Hematopoietic multipotent progenitor cell treated with erythropoietin and hydrocortisone succinate and interleukin-3 and kit ligand, for 8 days (in vitro differentiated cells): ENCODE data around the gene UCN2.
"Not testable (repeated sequence)": the region's sequence is repeated elsewhere in the genome, so short reads cannot be mapped to it uniquely, and the experiment has no call there.

Experiments
- DNase-seq: peaks from one replicate; pipeline ENCODE4 v3.0.0-alpha.2; 2015

The UCN2 gene

DNA sequence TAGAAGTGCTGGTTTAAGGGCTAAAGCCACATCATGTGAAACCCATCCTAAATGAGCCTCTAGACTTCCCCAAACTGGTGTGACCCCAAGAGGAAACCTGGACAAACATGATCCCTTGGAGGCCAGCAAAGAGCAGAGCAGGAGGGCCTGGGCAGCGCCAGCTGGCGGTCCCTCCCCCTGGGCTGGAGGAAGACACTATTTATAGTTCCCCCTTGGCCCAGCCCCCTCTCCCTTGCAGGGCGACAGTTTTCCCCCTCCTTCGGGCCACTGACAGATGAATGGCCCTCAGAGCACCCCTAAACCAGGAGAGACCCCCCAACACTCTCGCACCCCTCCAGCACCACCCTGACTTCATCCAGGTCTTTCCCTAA is 2.9 kb downstream of the UCN2 start:
- no peak for DNase-seq

DNA sequence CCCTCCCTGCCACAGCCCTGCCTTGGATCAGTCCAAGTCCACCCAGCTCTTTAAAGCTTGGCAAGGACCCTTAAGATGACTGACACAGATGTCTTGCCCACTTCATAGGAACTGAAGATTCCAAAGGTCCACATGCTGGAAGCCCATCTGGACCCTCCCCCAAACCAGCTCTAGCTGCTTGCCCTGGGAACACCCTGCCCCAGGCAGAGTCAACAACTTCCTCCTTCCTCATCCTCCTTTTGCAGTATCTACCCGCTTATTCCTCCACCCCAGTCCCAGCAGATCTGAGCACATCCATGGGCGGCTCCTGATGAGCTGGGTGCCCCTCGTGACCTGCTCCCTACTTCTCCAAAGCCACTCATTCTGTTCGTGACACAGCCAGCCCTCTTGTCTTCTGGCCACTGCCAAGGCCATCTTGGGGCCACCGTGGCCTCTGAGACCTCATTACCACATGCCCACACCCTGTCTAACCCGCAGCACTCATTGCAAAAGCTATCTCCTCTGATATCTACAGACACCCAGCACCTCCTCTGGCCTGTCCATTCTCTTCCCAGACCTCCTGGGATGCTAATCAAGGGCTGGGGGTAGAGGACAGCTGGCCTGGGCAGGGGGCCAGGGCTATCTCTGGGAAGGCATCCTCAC is 5.0 kb downstream of the UCN2 start:
- peak; percentile 28 for DNase-seq

DNA sequence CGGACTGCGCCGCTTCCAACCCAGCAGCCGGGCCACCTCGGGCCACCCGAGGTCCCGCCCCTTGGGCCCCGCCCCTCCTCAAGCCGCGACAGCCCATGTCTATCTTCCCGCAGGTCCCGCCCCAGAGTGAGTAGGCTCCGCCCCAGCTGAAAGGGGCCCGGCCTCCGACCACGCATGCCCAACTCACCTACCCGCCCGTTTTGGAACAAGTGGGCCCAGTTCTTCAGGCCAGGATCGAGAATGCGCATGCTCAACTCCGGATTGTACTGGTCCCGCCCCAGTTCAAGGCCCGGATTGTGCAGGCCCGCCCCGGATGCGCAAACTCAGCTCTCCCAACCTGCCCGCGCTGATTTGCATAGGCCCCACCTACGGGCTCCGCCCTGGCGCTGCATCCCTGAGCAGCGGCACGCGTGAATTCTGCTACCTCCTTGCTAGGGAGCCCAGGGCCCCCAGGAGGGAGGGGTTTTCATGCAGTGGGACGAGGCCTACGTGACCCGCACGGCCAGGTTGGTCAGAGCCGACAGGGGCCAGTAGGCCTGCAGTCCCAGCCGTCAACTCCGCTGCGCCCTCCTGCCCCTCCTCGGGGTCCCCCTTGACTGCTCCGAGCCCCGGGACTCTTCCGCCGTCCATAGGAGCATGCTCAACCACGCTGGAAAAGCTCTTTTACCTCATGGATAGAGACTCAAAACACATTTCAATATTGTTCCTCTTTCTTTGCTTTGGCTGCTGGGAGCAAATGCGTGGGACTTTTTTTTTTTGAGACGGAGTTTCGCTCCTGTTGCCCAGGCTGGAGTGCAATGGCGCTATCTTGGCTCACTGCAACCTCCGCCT is 6.6 kb downstream of the UCN2 start, which contains the start of gene PFKFB4:
Gene PFKFB4 (minus strand): TSS at position 8 of the 831 bp plus-strand sequence. CDS start 26 bp downstream, outside the sequence.
- peak; percentile 99 for DNase-seq

DNA sequence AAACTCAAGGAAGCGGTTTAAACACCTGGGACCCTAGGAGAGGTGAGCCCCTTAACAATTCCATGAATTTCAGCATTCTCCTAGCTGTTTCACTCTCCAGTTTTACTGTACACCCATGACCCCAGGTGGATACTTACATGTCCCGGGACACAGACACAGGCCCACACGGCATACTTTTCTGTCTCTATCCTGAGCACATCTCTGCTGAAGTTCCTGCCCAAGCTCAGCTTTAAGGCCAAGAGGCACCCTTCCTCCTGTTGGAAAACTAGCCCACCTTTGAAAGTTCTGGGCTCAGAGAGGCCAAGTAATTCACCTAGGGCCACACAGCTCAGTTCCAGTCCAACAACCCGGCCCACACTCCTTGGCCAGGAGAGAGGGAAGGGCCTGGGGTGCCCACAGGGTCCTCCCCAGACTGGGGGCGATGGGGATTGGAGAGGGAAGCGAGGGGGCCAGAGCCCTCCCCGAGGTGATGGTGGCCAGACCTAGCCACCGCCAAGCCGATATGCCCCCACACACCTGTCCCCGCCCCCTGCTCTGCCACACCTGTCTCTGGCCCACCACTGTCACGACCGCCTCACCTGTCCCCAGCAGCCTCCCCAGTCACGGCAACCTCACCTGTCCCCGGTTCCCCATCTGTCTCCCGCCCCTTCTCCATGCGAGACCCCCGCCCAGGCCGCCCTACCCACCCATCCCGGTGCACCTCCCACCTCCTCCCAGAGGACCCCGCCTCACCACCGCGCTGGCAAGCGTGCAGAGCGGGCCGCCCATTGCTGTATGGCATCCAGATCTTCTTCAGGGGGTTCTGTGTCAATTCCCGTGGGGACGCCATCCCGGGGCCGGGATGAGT is 7.4 kb downstream of the UCN2 start:
- DNase-seq: no peak

DNA sequence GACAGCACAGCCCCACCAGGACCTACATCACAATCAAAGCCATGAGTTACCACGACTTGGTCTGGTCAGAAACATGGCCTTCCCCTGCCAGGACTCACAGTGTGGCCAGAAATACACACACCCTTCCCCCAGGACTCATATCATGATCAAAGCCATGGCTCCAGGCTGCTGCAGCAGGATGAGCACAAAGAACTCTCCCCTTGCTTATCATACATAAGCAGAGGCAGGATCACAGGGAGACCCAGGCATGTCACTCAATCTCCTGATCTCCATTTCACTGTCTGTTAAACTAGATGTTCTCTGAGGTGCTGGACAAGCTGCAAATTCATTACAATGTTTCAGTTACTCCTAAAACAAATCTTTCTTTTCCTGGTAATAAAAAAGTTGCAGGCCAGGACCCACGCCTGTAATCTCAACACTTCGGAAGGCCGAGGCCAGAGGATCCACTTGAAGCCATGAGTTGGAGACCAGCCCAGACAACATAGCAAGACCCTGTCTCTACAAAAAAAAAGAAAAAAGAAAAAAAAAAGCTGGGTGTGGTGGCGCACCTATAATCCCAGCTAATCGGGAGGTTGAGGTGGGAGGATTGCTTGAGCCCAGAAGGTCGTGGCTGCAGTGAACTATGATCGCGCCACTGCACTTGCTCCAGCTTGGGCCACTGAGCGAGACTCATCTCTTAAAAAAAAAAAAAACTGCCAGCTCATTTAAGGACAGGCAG is 8.2 kb downstream of the UCN2 start:
- peak; percentile 93 for DNase-seq

DNA sequence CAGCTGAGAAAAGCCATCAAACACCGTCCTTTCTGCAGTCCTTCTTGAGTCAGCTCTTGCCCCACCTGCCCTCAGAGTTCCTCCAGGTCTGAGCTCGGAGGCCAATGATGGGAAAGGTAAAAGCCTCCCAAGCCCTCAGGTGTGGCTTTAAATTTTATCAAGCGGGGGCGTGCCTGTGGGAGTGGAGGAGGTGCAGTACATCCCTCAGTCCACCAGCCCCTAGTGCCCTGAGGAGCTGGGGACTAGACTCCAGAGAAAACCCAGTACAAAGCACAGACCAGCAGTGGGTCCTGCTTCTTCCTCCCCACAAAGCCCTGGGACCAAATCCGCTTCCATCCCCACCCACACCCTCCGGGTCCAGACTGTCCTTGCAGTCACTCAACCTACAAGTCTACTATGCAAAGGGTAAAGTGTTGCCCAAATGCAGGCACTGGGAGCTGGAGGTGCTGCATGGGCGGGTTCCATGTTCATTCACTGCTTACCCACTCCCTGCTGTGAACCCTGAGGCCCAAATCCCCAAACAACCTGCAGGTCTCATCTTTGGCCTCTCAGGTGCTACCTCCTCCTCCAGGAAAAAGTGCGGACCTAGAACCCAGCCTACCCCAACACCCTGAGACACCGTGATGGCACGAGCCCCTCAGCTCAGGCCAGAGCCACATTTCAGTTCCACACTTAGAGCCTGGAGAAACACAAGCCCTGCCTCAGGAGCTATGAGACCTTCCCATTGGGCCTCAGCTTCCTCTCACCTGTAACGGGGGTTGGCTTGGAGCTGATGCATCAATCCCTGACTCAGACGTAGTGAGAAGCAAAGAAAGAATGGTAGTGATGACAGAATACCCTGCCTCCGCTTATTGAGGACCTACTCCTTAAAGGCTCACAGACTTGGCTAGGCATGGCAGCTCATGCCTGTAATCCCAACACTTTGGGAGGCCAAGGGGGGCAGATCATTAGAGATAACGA is 9.4 kb downstream of the UCN2 start:
- no peak for DNase-seq

DNA sequence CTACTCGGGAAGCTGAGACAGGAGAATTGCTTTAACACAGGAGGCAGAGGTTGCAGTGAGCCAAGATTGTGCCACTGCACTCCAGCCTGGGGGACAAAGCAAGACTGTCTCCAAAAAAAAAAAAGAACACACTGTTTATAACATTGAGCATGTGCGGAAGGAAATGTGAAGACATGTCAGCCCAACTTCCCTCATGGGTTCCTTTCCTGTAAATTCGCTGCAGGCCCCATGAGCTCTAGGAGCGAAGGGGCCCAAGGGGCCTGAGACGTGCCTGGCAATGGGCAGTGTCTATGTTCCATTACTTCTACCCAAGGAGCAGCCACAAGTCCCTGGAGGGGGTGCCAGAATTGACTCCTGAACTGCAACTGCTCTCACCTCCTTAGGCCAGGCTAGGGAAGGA is 10.2 kb downstream of the UCN2 start:
- DNase-seq: no peak

DNA sequence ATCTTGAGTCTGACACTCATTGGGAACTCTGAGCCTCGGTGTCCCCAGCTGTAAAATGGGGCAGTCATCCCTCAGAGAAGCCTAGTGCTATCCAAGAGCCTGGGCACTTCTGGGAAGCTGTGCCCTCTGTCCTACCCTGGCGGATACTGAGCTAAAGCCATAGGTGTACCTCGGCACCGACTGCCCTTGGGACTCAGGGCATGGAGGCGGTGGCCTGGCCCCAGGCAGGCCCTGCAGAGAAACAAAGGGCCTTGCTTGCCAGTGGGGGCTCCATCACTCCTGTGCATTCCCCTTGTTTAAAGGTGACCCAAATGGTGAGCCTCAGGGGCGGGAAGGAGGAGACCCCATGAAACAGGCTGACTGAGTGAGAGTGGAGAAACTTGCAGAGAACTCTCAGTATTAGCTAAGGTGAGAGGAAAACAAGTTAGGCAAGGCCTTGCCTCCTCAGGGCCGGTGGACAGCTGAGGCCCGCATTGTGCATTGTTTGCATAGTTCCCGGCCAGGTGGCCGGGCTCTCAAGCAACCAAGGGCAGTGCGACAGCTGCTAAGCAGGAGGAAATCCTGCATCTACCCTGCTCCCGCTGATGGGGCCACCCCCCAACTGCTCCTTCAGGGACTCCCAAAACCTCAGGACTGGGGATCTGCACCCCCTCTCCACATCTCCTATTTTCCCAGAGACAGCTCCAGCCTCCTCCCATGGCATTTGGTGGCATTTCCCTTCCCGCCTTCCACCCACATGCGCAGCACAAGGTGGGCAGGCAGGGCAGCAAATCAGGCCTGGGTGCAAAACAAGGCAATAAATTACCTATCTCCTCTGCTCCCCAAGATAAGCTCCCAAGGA is 11.2 kb downstream of the UCN2 start:
- no peak for DNase-seq

DNA sequence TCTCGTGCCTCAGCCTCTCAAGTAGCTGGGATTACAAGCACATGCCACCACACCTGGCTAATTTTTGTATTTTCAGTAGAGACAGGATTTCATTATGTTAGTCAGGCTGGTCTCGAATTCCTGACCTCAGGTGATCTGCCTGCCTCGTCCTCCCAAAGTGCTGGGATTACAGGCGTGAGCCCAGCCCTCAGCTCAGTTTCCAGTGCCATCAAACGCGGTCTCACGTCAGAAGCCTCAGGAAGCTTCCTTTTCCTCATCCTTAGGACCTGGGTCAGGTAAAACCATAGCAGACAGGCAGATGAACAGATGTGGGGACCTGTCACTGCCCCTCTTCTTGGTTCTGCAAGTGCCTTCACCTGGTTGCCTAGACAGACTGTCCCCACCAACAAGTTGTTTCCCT is 11.9 kb downstream of the UCN2 start:
- DNase-seq: not testable (repeated sequence)

DNA sequence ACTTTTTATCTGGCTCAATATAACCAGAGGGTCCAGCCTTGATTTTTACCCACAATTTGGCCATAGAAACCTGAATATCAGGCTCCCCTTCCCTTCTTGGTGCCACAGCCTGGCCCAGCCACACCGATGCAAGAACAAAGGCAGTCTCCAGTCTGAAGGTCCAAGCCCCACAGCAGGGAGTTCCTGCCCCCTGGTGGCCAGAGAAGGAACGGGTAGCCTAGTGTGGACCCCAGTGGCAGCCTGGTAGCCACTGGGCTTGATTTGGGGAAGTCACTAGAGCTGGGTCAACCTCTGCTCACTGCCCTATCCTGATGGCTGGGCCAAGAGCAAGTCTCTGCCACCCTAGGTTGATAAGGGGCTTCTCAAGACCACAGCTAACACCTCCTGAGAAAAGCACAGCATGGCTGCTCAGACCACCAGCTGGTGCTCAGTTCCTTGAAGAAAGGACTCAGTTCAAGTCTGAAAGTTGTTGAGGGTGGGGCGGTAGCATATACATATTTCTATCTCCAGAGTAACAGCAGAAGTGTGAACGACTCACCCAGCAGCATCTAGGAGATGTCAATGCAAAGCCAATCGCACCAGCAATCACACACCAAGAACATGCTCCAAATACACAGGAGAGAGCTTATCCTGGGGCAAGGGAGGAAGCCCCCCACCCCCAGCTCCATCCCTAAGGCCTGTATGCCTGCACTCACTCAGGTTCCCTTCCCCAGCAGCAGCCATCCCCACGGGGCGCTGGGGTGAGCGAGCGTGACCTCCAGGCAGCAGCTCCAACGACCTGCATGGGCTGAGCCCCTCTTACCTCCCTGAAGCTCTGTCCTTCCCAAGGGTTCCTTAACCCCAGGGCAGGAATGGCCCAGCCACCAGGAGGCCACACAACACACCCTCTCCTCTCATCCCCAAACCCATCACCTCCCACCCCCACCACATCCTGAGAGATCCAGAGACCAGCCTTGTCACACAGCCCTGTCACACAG is 14.6 kb downstream of the UCN2 start:
- peak; percentile 85 for DNase-seq

DNA sequence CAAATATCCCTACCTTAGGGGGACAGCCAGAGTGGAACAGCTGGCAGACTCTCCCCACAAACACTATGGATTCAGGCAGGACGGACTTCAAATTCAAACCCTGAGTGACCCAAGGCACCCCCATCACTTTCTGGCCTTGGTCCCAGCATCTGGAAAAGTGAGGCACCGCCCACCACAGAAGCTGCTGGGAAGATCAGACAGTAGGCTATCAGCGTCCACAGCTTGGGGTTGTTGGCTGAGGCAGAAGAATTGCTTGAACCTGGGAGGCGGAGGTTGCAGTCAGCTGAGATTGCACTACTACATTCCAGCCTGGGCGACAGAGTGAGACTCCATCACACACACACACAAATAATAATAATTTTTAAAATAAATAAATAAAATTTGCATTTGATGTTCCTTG is 15.5 kb downstream of the UCN2 start:
- DNase-seq: peak; percentile 82

DNA sequence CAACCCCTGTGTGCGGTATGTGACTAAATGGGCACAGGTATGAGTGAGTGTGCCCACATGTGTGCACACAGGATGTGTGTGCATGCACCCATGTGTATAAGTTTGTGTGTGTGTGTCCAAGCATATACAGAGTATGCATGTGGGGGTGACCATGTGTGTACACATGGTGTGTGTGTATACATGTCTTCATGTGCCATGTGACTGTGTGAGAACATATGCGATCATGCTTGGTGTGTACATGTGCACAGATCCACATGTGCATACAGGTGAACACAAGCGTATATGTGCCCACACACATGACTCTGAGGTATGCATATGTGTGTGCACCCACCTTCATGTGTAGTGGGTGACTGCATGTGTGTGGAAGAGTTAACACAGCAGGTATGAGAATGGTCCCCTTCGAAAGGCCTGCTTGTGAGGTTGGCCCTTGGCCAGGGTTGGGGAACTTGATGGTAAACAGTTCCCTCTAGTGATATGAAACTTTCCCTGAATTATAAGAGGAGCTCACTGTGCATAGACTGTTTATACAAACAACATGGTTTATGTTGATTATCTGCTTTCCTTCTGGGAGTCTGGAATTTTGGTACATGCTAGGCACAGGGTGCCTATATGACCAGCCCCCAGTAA is 17.3 kb downstream of the UCN2 start:
- no peak for DNase-seq

DNA sequence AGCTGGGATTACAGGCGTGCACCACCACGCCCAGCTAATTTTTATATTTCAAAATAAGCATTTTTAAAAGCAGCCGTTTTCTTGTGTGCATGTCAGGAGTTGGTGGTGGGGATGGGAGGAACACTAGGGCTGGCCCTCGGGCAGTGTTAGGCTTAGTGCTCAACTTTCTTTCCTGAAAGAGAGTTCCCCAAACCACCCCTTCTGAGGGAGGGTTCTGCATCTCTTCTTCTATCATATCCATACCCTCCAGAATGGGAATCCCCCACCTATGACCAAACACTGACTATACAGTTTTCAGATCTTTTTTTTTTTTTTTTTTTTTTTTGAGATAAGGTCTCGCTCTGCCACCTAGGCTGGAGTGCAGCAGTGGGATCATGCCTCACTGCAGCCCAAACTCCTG is 19.4 kb downstream of the UCN2 start:
- no peak for DNase-seq

DNA sequence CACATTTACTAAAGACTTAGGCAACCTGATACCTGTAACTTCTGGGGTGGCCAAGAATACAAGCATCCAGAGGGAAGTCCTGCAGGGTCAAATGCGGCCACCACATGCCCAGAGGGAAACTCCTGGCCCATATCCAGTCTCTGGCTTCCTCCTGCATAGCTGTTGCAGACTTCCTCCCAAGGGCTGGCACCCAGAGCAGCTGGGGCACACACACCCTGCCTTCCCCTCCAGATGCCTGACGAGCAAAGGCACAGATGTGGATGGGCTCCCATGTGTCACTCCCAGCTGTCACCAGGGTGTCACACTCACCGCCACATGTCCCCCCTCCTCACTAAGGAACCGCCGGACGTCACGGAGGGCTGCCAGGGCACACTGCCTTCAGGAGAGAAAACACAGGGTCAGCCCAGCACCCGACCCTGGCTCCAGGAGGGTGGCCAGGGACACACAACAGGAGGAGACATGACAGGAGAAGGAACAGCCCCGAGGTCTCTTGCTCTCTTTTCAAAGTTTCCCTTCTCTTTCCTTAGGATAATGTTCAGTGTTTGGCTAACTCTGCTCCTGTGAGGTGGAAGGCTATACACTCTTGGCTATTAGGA is 20.2 kb downstream of the UCN2 start:
- no peak for DNase-seq

DNA sequence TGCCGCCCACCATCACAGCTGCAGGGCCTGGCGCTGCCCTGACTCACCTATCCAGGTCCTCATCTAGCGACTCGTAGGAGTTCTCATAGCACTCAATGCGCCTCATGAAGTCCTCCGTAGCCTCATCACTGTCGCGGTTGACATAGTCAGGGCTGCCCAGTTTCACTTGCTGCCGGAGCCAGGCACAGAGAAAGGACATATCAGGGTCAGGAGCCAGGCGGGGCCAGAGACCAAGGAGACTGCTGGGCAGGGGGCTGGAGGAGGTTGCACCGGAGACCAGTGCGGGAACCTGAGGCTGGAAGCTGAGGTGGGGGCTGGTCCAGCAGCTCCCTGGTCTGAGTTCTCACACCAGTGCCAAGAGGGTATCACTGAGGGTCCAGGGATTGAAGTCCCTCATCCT is 25.1 kb downstream of the UCN2 start:
- no peak for DNase-seq

DNA sequence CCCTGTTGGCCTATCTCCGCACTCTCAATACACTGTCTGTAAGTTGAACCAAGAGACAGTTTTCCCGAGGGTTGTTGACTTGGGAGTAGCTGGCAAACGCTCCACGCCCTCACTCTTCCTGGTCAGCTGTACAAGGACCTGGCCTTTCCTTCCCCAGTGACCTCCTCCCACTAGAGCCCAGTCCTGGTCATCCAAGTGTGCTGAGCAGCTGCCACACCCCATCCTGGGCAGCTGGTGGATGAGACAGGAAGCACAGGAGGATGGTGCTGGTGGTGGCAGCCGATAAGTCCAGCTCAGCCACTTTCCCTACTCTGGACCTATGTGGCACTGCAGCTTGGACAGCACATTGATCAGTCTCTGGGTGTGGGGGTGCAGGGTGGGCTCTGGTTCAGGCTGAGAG is 26.8 kb downstream of the UCN2 start:
- DNase-seq: no peak

DNA sequence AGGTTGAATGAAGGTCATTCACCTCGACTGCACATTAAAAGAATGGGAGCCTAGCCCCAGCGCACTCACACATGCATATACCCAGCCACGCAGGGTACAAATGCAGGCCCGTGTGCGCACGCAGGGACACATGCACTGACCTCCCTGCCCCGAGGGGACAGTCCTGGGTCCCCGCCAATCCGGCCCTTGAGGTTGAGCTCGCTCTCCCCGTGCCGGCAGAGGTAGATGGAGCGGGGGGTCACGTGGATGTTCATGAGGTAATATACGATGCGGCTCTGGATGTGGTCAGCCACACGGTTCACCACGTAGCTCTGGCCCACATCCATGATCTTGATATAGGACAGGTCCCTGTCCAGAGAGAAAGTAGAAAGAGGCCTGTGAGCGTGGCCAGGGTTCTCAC is 27.5 kb downstream of the UCN2 start:
- no peak for DNase-seq

DNA sequence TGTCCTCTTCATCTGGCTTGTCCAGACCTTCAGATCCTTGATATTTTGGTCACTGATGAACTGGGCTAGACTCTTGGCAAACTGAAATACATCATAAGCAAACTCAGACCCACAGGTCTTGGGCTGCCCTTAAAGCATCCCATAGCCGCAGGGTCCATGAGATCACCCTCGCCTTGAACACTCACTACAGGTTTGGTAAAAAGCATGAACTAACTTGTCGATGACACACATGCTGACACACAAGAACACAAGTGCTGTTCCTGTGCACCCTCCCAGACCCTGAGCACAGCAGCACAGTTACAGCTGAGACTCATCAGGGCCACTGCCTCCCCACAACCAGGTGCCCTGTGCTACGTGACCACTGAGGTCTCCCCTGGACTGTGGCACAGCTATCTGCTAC is 28.0 kb downstream of the UCN2 start:
- no peak for DNase-seq

DNA sequence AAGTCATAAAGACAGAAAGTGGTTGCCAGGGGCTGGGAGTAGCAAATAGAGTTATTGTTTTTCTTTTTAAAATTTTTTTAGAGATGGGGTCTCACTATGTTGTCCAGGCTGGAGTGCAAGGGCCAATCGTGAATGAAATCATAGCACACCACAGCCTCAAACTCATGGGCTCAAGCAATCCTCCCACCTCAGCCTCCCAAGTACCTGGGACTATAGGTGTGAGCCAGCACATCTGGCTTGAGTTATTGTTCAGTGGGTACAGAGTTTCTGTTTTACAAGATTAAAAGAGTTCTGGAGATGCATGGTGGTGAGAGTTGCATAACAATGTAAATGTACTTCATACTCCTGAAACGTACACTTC is 30.6 kb downstream of the UCN2 start:
- no peak for DNase-seq
